Stimulated activated CD4-positive, alpha-beta T cell treated with anti-CD3 and anti-CD28 coated beads, Interleukin-1b, Interleukin-23, amount 100 ng/mL, for 48 hours (primary cell): Measurements from ENCODE around the gene GABPA.
"Not testable (repeated sequence)": the region's sequence is repeated elsewhere in the genome, so short reads cannot be mapped to it uniquely, and the experiment has no call there.

Source experiments
- DNase-seq: peaks from one replicate; pipeline ENCODE4 v3.0.0-alpha.2; 2020

The GABPA gene

DNA sequence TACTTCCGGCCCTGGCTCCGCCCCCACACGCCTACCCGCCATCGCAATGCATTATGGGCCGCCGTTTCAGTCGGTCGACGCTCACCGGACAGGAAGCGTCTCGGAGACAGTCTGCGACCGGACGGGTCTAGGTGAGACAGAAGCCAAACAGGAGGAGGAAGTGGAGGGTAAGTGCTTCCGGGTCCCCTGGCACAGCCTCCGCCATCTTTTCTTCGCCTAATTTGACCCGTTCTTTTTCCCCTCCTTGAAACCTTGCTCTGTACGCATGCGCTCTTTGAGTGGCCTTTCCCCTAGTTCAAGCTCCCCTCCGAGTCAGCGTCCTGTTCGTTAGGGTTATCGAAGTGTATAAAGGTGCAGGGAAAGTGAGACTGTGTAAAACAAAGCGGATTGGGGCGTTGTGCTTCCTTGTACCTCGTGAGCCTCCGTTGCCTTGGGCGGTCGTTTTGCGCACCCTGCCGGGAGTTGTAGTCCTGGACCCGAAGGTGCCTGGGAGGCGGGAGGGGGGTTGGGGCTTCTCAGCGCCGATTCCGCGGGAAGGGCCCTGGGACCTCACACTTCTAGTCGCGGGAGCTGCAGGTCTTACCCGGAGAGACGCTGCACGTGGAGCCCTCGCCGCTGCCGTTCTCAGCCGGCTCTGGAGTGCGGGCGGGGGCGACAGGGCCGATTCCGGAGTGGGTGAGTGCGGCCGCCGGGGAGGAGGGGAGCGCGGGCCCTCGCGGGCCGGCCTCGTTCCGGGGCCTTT is at the start of gene GABPA, which contains the start of gene ATP5PF:
GABPA (plus strand) TSS at position 69 of the 742 bp plus-strand sequence. CDS start 6,627 bp downstream, outside the sequence.
ATP5PF (minus strand) TSS at position 1 of the 742 bp plus-strand sequence. CDS start 5,110 bp downstream, outside the sequence.
- peak; percentile 98 for DNase-seq

DNA sequence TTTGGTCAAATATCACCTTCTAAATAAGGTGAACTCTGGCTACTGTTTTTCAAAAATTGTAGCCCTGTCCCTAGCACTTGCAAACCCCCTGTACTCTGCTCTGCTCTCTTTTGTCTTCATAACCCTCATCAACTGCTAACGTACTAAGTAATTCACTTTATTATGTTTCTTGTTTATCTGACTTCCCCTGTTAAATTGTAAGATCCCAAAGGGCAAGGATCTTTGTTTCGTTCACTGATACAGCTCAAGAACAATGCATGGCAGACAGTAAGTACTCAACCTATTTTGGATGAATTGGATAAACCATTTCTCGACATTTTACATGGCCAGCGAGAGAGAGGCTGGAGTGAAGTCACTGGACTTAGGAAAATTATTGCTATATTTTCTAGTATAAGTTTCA is 47.0 kb upstream of the GABPA start:
- DNase-seq = no peak

DNA sequence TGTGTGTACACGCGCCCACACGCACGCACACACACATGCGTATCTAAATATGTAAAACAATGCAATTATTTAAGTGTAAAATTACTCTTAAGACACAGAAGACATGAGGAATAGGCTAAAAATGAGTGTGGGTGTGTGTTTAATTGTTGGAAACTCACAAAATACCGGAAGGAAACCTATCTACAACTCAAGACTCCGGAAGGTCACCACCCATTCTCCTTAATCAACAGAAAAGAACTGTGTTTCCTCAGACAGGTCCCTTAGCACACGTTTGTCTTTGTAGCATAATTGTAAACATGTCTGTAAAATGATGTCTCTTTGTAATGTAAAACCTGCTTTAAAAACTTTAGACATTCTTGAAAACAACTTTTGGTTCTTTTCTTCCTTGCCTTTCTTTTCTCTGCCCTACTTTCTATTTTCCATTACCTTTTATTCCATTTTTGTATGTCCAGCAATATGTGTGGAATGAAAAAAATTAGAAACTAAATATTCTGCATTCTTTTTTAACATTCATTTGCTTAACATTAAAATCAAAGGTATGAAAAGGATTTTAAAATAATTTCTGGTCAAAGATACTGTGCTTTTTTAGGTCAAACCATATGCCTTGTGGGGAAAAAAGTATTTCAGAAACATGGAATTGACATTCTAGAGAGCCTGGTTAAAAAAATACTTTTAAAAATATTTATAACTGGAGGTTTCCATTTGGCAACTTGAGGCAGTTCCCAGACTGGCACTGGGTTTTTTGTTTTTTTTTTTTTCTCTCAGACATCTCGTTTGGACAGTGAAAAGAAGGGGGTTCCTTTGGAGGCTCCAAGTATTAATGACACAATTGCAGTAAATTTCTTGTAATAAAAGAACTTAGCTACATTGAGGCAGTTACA is 46.3 kb upstream of the GABPA start:
- DNase-seq = no peak

DNA sequence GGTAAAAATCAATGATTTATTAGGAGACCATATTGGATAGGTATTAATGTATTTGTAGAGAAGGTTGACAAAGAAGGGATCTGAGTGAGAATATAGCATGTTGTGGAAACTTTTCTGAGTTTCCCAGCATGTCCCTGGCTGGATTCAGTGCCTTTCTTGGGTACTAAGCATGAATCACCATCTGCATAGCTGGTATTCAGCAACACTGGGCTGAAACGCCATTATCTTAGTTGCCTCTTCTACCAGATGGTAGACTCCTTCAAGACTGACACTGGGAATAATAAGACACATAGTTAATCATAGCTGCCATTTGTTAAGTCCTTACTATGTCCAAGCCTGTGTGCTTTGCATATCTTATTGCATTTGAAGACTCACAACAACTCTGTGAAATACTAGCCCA is 45.5 kb upstream of the GABPA start:
- no peak for DNase-seq

DNA sequence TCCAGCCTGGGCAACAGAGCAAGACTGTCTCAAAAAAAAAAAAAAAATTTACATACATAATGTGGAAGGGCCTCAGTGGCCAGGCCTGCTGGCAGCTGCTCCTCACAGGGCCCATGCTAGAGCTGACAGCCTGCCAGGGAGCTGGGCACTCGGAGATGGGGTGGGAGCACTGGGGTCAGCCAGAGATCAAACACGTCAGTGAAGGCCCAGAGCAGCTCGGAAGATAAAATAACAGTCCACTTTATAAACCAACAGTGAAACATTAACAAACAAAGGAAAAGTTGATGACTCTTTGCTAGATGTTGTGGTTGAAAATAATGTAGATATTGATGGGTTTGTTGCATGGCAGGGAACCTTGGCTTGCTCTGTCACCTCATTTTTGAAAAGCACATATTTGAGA is 42.8 kb upstream of the GABPA start:
- DNase-seq = no peak

DNA sequence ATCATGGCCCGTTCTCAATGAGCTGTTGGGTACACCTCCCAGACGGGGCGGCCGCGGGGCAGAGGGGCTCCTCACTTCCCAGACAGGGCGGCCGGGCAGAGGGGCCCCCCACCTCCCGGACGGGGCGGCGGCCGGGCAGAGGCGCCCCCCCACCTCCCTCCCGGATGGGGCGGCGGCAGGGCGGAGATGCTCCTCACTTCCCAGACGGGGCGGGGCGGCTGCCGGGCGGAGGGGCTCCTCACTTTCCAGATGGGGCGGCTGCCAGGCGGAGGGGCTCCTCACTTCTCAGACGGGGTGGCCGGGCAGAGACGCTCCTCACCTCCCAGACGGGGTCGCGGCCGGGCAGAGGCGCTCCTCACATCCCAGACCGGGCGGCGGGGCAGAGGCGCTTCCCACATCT is 39.3 kb upstream of the GABPA start:
- not testable (repeated sequence) for DNase-seq

DNA sequence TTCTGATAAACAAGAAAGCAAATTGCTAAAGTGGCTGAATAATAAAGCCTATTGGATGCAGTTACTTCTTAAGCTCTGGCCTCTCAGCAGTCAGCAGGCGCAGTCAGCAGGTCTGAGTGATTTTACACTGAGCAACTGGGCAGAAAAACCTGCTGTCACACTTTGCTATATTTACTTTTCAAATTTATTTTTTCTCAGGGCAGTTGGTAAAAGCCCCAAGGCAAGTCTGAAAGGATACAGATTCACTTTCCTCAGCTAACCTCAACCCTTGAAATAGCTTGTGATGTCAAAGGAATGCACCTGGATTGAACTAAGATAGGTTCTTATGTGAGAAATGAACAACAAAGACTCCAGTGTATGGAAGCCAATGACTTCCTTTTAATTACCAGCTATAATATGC is 34.0 kb upstream of the GABPA start:
- DNase-seq = no peak

DNA sequence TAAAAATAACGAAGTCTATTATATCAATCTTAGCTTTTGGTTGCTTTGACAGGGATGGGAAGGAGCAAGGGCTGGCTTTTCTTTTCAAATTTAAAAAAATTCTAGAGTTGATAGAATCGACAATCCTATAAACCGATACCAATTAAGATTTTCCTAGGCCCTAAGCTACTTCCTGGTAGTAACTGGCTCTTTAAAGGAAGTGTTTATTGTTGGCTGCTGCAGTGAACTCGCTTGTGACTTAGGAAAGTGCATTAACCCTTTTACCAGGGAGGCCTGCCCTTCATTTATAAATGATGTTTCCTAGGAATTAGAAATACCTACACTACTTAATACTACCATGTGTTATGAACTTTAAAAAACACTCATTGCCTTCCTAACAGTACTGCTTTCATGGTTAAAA is 33.2 kb upstream of the GABPA start:
- DNase-seq = no peak

DNA sequence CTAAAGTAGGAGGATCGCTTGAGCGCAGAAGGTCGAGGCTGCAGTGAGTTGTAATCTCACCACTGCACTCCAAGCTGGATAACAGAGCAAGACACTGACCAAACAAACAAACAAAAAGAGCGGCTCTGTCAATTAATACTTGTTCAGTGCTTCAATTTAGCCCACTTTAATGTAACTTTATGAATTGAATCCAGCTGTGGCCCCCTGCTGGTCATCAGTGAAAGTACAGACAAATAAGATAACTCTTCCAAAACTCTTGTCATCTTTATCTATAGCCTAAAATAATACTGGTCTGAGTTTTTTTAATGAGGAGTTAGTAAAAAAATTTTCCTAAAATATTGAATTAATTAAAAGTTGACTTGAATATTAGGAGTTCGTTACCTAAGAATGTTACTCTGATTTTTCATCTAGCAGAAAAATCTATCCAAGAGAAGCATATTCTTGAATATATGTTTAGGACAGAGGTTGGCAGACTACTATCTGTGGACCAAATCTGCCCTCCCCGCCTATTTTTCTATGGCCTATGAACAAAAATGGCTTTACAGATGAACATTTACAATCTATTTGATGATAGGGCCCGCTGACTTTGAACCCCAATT is 26.2 kb upstream of the GABPA start:
- peak; percentile 33 for DNase-seq

DNA sequence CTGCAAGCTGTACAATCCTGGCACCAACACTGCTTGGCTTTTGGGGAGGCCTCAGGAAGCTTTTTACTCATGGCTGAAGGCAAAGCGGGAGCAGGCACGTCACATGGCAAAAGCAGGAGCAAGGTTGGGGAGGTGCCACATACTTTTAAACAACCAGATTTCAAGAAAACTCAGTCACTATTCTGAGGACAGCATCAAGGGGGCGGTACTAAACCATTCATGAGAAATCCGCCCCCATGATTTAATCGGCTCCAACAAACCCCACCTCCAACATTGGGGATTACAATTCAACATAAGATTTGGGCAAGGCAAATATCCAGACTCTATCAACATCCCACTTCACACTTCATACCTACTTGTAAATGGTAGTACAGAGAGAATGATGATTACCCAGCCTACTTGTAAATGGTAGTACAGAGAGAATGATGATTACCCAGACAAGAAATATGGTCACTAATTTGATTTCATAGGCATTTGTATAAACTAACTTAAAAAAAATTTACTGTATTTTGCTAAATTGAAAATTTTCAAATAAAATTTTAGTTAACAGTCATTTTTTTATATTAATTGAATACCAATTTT is 25.0 kb upstream of the GABPA start:
- DNase-seq = no peak

DNA sequence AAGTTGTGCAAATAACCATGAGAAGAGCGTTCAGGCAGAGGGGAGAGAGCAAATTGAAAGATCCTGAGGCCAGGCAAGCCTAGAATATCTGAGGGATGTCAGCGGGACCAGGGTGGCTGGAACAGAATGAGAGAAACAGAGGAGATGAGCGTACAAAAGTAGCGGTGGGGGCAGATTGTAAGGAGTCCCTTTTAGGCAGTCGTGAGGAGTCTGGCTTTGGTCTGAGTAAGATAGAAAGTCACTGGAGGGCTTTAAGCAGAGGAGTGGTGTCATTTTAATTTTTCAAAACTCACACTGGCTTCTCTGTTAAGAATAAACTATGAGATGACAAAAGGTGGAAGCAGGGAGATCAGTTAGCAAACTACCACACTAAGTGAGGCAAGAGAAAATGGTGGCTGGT is 24.2 kb upstream of the GABPA start:
- DNase-seq = no peak

DNA sequence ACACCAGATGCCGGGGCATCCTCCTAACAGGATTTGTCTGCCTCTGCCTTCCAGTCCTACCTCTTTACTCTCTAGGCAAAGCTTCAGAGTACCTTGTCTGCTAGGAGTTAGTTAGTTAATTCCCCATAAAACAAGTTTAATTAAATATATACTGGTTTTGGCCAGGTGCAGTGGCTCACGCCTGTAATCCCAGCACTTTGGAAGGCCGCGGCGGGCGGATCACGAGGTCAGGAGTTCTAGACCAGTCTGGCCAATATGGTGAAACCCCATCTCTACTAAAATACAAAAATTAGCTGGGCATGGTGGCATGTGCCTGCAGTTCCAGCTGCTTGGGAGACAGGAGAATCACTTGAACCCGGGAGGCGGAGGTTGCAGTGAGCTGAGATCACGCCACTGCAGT is 20.7 kb upstream of the GABPA start:
- not testable (repeated sequence) for DNase-seq

DNA sequence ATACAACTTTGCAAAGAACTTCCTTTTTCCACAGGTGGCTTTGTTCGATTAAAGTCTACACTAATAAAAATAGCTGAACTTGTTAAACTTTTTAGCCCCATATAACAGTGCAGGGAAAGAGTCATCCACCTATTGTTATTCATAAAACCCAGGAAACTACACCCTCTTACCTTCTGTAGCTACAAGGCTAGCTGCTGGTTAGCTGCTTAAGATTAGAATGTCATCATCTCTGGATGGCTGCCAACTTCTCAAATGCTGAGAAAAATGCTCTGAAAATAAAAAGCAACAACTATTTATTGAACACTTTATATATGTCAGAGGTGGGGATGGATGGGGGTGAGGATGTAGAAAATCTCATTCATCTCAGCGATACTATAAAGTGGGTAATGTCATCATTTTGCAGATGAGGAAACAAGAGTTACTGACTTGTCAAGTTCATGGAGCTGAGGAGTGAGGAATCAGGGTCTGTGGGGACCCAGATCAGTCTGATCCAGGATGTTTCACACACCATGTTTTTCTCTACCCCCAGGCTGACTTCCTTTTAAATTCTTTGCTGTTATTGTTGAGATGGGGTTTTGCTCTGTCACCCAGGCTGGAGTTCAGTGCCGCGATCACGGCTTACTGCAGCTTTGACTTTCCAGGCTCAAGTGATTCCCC is 17.2 kb upstream of the GABPA start:
- DNase-seq = no peak

DNA sequence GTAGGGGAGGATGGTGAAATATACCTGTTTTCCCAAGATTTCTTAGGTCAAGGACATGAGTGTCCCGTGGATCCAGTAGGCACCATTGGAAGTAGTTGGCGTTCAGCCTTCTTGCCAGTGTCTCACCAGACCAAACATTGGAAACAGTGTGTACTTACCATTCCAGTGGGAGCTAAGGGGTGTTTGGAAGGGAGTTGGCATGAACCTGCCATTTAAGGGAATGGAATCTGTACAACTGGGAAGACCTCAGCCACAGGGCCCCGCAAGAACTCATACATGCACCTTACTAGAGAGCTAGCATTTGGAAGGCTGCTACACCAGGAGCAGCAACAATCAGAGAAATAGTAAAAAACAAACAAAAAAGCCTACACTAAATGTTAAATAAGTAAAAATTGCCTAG is 12.8 kb upstream of the GABPA start:
- no peak for DNase-seq

DNA sequence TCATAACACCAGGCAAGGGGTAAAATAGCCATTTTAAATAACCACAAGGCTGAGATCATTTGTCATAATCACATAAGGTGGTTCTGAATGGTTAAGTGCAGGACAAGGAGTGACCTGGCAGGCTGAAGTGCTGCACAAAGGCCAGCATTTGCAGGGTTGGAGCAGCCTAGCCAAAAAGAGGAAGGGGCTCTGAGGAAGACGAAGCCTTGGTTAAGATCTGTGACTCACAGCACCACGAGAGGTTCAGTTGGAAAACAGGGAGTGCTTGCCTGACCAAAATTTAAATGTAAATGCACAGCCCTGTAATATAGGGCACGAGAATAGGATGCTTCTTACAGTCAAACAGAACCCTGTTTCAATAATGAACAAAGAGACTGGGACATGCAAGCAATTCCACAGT is 12.1 kb upstream of the GABPA start:
- no peak for DNase-seq

DNA sequence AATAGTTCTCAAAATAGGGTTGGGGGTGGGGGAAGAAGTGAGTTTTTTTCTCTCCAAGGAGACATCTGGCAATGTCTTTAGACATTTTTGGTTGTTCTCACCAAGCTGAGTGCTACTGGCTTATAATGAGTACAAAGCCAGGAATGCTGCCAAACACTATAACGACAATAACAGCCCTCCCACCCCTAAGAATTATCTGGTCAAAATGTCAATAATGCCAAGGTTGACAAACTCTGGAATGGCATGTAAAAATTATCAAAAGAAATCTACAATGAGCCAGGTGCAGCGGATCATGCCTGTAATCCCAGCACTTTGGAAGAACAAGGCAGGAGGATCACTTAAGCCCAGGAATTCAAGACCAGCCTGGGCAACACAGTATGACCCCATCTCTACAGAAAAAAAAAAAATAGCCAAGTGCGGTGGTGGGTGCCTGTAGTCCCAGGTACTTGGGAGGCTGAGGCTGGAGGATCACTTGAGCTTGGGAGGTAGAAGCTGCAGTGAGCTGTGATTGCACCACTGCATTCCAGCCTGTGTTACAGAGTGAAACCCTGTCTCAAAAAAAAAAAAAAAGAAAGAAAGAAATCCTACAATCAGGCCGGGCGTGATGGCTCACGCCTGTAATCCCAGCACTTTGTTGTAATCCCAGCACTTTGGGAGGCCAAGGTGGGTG is 2.5 kb upstream of the GABPA start:
- no peak for DNase-seq

DNA sequence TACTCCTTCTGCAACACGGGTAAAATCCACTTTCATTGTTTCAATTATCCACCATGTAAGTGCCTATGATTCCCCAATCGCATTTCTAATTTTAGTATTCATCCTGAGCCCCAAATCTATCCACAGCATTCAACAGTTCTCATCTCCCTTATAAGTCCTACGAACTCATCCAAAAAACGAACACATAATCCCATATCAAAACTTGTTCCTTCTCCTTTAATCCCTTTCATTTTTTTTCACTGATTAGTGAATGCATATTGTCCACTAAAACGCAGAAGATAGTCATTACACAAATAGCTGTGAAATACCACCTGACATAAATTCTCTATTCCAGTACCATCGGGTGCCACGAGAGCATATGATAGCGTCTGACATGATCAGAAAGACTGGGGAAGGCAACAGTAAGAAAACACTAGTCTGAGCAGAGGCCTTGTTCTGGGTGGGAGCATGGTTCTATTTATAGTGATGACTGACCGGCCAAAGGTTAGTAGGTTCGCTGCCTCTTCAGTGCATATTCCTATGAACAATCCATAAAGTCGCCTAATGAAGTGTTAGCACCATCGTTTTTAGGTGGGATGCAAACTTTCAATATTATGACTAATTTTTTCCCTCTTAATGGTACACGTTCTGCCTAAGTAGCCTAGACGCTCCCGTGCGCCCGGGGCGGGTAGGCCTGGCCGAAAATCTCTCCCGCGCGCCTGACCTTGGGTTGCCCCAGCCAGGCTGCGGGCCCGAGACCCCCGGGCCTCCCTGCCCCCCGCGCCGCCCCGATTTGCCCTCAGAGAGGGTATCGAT is 716 bp upstream of the GABPA start:
- peak; percentile 36 for DNase-seq

DNA sequence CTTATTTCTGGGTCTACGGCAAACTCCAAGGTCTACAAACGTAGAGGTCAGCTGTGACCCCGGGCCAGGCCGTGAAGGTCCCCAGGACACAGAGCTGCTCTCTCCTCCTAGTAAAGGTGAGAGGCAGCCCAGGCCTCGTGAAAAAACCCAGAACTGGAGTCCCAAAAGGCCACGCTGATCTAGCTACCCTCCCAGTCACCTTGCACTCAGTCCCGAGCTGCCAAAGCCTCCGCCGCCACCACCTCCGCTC is 193 bp upstream of the GABPA start:
- DNase-seq = no peak

DNA sequence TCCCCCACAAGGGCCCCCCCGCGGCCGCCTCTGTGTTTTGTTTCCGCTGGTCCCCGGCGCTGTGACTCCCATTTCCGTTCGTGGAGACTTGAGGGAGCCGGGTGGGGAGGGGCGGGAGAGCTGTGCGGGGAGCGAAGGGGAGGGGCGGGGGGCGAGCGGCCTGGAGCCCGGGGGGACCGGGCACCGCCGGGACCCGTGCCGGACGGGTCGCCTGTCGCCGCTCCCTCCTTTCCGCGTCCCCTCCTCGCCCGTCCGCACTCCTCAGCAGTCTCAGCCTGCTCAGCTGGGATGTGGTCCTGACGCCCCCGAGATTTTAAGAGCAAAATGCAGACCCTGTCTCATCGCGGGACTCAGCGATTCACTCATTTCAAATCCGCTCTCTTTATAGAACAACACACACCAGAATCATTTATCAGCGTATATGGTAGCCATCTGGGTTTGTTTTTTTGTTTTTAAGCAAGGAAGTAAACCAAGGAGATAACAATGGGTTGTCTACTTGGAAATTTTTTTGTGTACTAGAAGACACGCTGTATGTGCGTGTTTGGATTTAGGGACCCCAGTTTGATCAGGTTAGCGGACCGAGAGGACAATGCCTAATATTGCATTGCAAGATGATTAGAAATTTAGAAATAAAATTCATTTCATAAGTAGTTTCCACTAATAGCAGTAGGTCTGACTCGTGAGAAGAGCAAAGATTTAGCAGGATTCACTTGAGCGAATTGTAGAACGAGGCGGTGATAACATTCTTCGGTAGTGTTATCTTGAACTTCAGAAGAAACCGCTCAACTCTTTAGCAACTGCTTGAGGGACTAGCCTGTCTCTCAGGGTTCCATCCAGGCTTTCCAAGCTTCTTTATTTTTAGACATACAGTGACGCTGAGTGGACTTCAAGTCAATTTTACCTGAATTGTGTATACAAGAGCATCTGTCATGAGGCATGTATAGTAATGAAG is 1.1 kb downstream of the GABPA start:
- DNase-seq = peak; percentile 78

DNA sequence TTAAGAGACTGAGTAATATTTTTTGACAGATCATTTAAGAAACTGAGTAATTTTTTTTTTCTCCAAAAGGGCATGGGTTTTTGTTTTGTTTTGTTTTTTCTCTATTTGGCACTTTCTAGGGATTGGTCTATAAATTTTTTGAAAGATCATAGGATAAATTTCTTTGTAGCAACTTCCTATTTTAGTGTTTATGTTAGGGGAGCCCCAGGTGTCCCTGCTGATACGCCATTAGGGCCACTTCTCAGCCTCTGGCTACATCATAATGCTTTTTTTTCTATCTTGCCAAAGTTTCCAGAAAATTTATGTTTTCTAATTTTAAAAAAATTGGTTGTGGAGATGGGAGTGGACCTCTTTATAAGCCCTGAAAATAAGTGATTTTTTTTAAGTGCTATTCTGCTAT is 2.6 kb downstream of the GABPA start:
- DNase-seq = no peak
